Smooth muscle cell (in vitro differentiated cells): ENCODE data around the gene SLIT3. TPM values are rescaled to one million over a fixed set of nuclear protein-coding genes. Genes with fewer than 3 reads are reported as not detected.

ENCODE experiments used
- DNase-seq: peaks from one replicate; lab custom pipeline; 2025; ENCODE audit not compliant: unreplicated experiment; lab: John Stamatoyannopoulos, UW
- H2AFZ ChIP-seq: fragments of 200-600 bp; sonication (generic); 2 replicates; pipeline ENCODE4 v1.6.0; 2016; ENCODE audit warnings: antibody characterized with exemption, low read depth, mild to moderate bottlenecking
- H3F3A ChIP-seq: fragments of 200-600 bp; sonication (generic); 2 replicates; pipeline ENCODE4 v1.6.0; 2017; ENCODE audit warnings: antibody characterized with exemption, low read depth
- H3K27ac ChIP-seq: fragments of 200-600 bp; sonication (generic); 2 replicates; pipeline ENCODE4 v1.5.1; 2016; ENCODE audit warnings: low read depth, mild to moderate bottlenecking
- H3K27me3 ChIP-seq: fragments of 200-600 bp; sonication (generic); 2 replicates; pipeline ENCODE4 v1.6.1; 2016; ENCODE audit warnings: low read depth, mild to moderate bottlenecking
- H3K36me3 ChIP-seq: fragments of 200-600 bp; sonication (generic); 2 replicates; pipeline ENCODE4 v1.5.1; 2016; ENCODE audit warnings: low read depth
- H3K4me1 ChIP-seq: fragments of 200-600 bp; sonication (generic); 2 replicates; pipeline ENCODE4 v1.5.1; 2016; ENCODE audit warnings: low read depth
- H3K4me2 ChIP-seq: fragments of 200-600 bp; sonication (generic); 2 replicates; pipeline ENCODE4 v1.6.0; 2016; ENCODE audit warnings: mild to moderate bottlenecking
- H3K4me3 ChIP-seq: fragments of 200-600 bp; sonication (generic); 2 replicates; pipeline ENCODE4 v1.5.1; 2016; ENCODE audit warnings: mild to moderate bottlenecking
- H3K79me2 ChIP-seq: fragments of 200-600 bp; sonication (generic); 2 replicates; pipeline ENCODE4 v1.6.0; 2016; ENCODE audit warnings: low read depth, mild to moderate bottlenecking
- H3K9ac ChIP-seq: fragments of 200-600 bp; sonication (generic); 2 replicates; pipeline ENCODE4 v1.6.0; 2016; ENCODE audit warnings: low read depth
- H3K9me3 ChIP-seq: fragments of 200-600 bp; sonication (generic); replicated peaks from 2 replicates; pipeline ENCODE4 v1.5.1; 2016; ENCODE audit warnings: low read depth
- H4K20me1 ChIP-seq: fragments of 200-600 bp; sonication (generic); 2 replicates; pipeline ENCODE4 v1.6.0; 2016; ENCODE audit warnings: low read depth
- CTCF ChIP-seq: fragments of 200-600 bp; sonication (generic); IDR thresholded peaks from 2 replicates; pipeline ENCODE4 v1.5.1; 2017; ENCODE audit warnings: borderline replicate concordance, mild to moderate bottlenecking, antibody characterized with exemption; ENCODE audit not compliant: insufficient read depth, poor library complexity, severe bottlenecking
- WGBS: methylation state at CpG from one replicate; pipeline ENCODE4 v1.1.7; 2016; ENCODE audit warnings: low lambda C conversion rate; 5-methylcytosine and 5-hydroxymethylcytosine counted together
- polyA plus RNA-seq: library from polyadenylated mRNA; unstranded; fragments of >200 nt; fragmentation: Nextera tagmentation; extraction: Ambion mirVana; gene quantifications from 2 replicates; pipeline ENCODE4 v1.2.1, GENCODE V29; 2016
- total RNA-seq: library from RNA; depleted of rRNA; stranded (reverse); fragments of >200 nt; gene quantifications from 2 replicates; pipeline ENCODE4 v1.2.3, GENCODE V29; 2014

Gene SLIT3
- total and polyA plus RNA-seq, 2 experiments from 2014 or later: 25.4 to 29.5 TPM

DNA sequence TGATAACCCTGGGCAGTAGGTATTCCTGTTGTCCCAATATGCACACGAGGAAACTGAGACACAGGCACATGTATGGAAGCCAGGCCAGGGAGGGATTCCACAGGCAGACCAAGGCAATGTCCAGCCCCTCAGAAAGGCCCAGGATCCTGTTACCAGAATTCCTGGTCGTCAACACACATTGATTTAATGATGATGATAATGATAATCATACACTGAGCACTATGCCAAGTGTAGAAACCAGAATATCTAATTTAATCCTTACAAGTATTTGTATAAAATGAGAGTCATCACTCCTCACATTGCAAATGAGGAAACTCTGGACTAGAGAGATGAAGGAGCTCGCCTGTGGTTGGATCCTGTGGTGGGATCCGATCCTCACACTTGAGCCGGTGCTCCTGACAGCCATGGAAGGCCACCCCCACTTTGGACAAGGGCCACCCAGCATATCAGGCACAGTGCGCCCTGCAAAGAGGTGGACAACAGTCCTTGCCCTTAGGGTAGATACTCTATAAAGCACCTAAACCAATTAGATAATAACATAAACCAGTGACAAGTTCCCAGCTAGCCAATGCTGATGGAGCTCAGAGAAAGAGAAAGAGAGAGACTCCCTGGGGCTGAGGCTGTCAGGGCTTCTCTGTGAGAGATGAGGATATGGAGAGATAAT lies 185.3 kb downstream of the SLIT3 start:
- H3K36me3 ChIP-seq: no peaks in the 10 kb centered on the region
- TF ChIP-seq CTCF: no peak

DNA sequence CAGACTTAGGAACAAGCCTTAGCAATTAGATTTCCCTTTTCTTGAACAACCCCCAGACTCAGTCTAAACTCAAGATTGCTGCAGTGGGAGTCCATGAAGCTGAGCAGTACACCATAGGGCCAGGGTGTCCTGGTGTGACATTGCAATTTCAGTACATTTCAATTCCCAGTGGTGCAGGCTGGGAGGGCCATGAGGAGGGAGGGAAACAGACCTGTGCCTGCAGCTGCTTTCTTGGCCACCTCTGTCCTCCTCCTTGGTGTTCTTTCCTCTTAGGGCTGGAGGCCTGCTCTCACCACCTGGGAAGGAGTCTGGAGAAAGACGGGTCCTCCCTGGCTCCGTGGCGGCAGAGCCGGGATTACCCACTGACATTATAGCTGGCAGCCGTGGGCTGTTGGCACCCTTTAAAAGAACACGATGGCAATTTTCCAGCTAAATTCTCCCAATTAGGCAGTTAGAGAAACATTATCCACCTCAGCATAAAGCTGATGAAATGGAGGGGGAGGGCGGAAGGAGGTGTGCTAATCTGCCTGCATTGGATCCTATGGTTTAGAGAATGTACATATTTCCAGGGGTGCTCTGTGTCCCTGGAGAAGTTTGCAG lies 186.4 kb downstream of the SLIT3 start:
- 94% methylated on average over 7 of the region's 7 CpGs for WGBS
- Histone ChIP-seq H3K9ac (no peak overlapping the region), H4K20me1 (no peaks in the 10 kb centered on the region), H3K4me3 (no peak overlapping the region), H3K9me3 (no peaks in the 10 kb centered on the region), H3K79me2 (no peaks in the 10 kb centered on the region), H3K27me3 (no peaks in the 10 kb centered on the region), H3K27ac (no peak overlapping the region), H3F3A (no peaks in the 10 kb centered on the region), H3K4me2 (no peak overlapping the region), H3K4me1 (no peaks in the 10 kb centered on the region), H2AFZ (no peak overlapping the region), H3K36me3 (no peaks in the 10 kb centered on the region)
- no peak for TF ChIP-seq CTCF
- no peak for DNase-seq

More for the DNA sequence above, 185.3 kb downstream of the SLIT3 start:
- Histone ChIP-seq H3K9me3 (no peaks in the 10 kb centered on the region), H3K27ac (no peak overlapping the region), H4K20me1 (no peaks in the 10 kb centered on the region), H2AFZ (no peak overlapping the region), H3K4me3 (no peak overlapping the region), H3K27me3 (no peaks in the 10 kb centered on the region), H3K9ac (no peak overlapping the region), H3F3A (no peaks in the 10 kb centered on the region), H3K4me1 (no peaks in the 10 kb centered on the region), H3K79me2 (no peaks in the 10 kb centered on the region), H3K4me2 (no peak overlapping the region)
- no peak for DNase-seq
- 88% methylated on average over 6 of the region's 6 CpGs for WGBS

DNA sequence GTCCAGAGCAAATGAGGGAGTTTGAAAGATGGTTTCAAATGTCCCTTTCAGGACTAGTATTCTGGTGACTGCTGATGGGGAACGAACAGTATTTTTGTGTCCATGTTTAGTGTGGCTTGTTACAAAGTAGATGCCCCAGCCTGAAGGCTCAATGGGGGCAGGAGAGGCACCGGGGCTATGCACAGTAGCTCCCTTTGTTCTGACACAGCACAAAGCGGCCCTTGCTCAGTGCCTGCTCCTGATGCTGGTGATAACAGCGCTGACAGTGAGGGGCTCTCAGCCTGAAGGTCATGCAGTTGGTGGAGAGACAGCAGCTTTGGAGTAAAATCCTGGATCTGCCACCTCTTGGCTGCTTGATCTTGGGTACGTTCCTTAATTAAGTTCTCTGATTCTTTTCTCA lies 188.9 kb downstream of the SLIT3 start:
- no peak for TF ChIP-seq CTCF
- H3F3A ChIP-seq: no peaks in the 10 kb centered on the region
- H3K27ac ChIP-seq: no peak overlapping the region
- H3K9me3 ChIP-seq: no peaks in the 10 kb centered on the region
- no peak overlapping the region for H3K4me3 ChIP-seq
- WGBS: 88% methylated on average over 5 of the region's 5 CpGs
- no peaks in the 10 kb centered on the region for H3K79me2 ChIP-seq
- H3K4me2 ChIP-seq: no peak overlapping the region
- no peak overlapping the region for H3K9ac ChIP-seq
- H3K27me3 ChIP-seq: no peaks in the 10 kb centered on the region
- peaks cover 6% of the 10 kb centered on the region for H4K20me1 ChIP-seq
- H3K36me3 ChIP-seq: no peaks in the 10 kb centered on the region
- H3K4me1 ChIP-seq: no peaks in the 10 kb centered on the region
- no peak for DNase-seq
- no peak overlapping the region for H2AFZ ChIP-seq
